Esophagus squamous epithelium (tissue), 4 donors: ENCODE results near the gene MS4A18.

Experiments
- CTCF ChIP-seq, 6 experiments: fragments of 450-650 bp in 4 of 6; fragments of 200-600 bp in 2 of 6; sonication (generic) in 2 of 6; IDR thresholded peaks; one replicate each; pipeline ENCODE4 v1.5.1; 2016 to 2019; ENCODE audit warnings: antibody characterized with exemption in 6 of 6, mild to moderate bottlenecking in 4 of 6, moderate library complexity in 4 of 6
- POLR2A ChIP-seq, 4 donors: fragments of 450-650 bp; IDR thresholded peaks; one replicate each; pipeline ENCODE4 v1.6.1; 2017; ENCODE audit warnings: antibody characterized with exemption in 4 of 4, mild to moderate bottlenecking in 4 of 4, moderate library complexity in 3 of 4

- TF ChIP-seq CTCF (IDR thresholded peaks at IDR 0.05) (no peak), POLR2A (IDR thresholded peaks at IDR 0.05) (no peak)
Observed at GRCh38 chr11:60748225-60748624, 23.7 kb downstream of the MS4A18 start.
